GM21576 (cell line): ENCODE data around the gene FAHD2A.
"Not testable (repeated sequence)": the region's sequence is repeated elsewhere in the genome, so short reads cannot be mapped to it uniquely, and the experiment has no call there.

ENCODE experiments used
- ATAC-seq: cut with Tn5 transposase; IDR thresholded peaks from one replicate; pipeline ENCODE4 v1.9.1; 2021; ENCODE audit warnings: mild to moderate bottlenecking, moderate library complexity; ENCODE audit not compliant: unreplicated experiment

The FAHD2A gene, protein sequence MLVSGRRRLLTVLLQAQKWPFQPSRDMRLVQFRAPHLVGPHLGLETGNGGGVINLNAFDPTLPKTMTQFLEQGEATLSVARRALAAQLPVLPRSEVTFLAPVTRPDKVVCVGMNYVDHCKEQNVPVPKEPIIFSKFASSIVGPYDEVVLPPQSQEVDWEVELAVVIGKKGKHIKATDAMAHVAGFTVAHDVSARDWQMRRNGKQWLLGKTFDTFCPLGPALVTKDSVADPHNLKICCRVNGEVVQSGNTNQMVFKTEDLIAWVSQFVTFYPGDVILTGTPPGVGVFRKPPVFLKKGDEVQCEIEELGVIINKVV

DNA sequence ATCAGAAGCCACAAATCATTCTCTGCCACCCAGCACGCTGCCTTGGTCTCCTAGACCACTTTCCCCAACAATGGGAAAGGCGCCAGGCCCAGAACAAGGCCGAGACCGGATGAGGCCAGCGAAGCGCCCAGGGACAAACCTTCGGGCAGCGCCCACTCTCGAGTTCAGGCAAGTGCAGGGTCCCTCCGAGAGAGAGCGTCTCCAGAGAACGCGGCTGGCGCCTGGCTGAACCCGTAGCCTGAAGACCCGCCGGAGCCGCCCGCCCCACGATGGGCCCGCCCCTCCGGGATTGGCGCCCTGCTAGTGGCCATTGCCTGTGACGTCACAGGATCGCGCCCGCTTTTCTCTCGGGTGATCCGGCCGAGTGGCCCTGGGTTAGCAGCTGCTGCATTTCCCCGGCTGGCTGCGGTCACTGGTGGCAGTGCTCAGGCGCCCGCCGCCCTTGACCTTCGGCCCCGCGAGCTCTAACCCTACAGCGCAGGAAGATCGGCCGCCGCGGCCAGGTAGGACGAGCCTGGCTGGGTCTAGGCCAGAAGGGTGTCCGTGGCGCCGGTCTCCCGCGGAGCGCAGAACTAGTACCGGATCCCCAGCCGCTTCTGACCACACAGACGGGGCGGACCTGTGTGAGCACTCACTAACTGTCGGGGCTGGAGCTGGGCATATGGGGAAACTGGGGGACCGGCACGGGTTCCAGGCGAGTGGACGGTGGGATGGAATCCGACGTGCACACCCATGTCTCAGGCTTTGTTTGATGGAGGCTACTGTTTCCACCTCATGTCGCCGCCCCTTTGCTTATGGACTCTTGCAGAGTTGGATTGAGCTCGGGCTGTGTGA is at the start of gene FAHD2A:
Gene FAHD2A (plus strand): TSS at position 339 of the 834 bp plus-strand sequence. CDS start 2,851 bp downstream, outside the sequence.
- peak; percentile 90 for ATAC-seq

DNA sequence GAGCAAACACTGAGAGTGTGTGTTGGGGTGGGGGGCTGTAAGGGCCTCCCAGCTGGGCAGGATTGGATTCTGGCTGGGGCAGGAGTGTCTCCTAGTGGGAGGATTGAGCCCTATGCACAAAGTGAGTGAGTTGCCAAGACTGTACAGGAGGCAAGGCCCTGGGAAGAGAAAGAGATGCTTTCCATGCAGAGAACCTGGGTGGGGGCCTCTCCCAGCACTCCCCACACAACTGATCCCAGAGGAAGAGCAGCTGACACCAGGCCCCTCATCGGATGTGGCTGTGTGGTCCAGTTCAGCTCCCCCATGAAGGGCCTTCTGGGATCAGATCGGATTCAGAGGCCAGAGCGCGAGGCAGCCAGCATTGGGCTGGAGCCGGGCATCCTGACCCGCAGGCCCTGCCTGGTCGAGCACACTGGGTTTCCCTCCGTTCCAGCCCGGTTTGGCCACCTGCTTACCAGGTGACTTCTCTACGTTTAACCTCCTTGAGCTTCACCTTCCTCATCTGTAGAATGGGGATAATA is 49.4 kb upstream of the FAHD2A start:
- no peak for ATAC-seq

DNA sequence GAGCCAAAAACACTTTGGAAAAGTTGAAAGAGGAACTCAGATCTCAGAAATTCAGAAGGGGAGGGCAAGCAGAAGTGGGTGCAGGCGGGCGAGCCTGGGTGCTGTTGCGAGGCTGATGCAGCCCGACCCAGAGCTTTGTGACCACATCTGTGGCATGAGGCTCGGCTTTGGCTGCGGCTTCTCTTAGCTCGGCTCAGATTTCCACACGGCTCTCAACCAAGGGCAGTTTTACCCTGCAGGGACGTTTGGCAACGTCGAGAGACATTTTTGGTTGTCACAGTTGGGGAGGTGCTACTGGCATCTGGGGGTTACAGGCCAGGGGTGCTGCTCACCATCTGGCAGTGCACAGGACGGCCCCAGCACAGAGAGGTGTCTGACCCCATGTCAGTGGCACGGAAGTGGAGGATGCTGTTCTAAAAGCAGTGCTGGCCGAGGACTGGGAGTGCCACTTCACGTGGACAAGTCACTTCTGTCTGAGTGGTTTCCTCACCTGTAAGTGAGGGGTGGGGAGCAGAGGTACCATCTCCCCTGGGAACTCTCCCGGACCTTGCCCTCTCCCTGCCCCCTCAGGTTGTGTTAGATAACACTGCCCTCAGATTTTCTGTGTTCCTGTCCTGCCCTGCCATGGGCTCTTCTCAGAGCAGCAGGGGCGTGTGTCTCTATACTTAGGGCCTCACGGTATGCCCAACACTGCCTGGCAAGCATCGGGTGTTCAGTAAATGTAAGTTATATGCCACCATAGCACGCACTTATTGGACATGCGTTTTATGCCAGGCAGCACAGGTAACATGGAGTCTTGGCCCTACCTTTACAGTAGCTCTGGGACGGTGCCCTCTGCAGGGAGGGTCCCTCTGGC is 48.7 kb upstream of the FAHD2A start:
- ATAC-seq = no peak

DNA sequence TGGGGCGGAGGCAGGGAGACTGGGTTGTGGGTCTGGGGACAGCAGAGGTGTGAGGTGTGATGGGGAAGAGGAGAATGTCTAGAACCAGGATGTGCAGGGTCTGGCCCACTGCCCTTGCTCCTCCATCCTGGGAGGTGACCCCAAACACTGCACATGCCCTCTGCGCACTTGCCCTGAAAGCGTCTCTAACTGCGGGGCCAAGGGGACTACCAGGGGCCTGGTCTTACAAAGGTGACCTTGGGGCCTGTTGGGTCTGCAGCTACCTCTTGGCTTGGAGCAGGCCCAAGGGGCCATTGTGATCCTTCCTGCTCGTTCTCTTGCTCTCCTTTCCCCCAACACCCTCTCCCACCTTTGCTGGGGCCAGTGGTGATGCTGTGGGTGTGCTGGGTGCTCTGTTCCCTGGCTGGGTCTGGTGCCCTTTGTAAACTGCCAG is 48.0 kb upstream of the FAHD2A start:
- no peak for ATAC-seq

DNA sequence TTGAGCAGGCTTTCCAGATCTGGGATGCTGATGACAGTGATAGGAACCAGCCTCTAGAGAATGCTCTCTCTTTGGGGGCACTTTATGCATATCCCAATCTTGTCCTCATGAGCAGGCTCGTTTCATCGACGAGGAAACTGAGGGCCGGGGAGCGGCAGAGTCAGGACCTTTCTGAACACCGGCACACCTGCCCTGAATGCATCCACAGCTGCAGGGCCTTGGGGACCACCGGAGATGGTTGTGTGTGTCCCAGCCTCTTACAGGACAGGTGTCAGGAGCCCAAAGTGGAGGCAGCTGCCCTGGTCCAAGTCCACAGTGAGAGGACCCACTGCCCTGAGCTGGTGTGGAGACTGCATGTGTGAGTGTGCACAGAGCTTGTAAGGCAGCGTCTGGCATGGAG is 47.6 kb upstream of the FAHD2A start:
- ATAC-seq = no peak

DNA sequence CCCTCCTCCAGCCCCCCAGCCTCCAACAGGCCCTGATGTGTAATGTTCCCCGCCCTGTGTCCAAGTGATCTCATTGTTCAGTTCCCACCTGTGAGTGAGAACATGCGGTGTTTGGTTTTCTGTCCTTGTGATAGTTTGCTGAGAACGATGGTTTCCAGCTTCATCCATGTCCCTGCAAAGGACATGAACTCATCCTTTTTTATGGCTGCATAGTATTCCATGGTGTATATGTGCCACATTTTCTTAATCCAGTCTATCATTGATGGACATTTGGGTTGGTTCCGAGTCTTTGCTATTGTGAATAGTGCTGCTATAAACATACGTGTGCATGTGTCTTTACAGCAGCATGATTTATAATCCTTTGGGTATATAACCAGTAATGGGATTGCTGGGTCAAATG is 47.0 kb upstream of the FAHD2A start:
- ATAC-seq = not testable (repeated sequence)

DNA sequence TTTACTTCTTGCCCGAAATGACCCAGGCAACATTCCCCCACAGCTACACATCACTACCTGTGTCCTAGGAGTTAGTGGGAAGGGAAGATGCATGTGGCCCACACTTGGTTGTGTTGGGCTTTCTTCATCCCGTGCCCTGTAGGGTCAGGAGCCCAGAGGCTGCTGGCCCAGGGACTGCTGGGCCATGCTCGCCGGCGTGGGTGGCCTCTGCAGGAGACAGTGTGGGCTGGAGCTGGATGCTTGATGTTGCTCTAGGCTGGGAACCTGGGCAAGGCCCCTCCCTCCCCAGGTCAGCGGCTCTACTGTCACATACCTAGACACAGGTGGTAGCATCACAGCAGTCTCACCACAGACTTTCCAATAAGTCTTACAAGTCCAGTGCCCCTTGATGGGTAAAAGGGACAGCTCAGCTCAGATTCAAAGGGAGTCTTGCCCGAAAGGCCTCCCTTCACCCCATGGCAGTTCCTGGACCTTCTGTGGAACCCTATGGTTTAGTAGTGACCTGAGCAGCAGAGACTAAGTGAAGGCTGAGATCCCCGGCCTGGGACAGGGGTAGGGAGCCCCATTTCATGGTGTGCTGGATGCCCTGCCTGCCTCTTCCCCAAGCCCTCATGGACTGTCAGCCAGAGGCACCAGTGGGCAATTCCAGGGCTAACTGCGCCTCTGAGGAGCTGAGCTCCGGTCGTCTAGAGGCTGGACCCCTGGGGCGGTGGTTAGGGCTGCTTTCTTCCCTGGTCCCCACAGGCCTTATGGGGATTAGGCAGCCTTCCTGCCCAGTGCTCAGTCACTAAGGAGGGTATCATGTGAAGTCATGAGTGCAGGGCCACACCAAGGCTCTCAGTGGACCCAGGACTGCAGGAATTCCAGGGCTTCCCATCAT is 45.4 kb upstream of the FAHD2A start:
- no peak for ATAC-seq

DNA sequence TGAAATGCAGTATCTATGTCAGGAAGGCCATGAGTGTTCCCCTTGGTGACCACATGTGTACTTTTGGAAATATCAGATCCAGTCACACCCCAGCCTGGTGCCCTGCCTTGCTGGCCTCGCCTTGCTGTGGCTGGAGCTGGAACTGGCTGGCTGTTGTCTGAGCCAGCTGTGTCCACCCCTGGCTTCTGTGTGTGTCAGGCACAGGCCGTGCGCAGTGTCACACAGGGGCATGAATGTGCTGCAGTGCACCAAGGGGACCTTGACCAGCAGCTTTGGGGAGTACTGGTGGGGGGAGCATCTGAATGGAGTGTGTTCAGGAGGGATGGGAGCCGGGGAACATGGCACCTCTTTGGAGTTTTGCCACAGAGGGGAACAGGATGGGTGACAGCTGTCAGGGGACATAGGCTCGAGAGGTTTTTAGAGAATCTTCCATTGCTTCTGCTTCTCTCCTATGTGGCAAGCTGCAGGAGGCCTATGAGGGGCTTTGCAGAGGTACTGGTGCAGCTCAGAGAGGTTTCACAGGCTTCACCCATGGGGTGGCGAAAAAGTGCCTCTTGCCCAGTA is 44.7 kb upstream of the FAHD2A start:
- ATAC-seq = no peak

DNA sequence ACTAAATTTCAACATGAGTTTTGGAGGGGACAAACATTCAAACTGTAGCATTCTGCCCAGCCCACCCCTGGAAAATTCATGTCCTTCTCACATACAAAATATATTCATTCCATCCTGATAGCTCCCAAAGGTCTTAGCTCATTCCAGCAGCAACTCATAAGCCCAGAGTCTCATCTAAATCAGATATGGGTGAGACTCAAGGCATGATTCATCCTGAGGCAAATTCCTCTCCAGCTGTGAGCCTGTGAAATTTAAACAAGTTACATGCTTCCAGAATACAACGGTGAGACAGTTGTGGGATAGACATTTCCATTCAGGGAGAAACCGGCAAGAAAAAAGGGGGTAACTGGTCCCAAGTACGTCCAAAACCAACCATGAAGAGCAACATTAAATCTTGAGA is 43.5 kb upstream of the FAHD2A start:
- ATAC-seq = no peak

DNA sequence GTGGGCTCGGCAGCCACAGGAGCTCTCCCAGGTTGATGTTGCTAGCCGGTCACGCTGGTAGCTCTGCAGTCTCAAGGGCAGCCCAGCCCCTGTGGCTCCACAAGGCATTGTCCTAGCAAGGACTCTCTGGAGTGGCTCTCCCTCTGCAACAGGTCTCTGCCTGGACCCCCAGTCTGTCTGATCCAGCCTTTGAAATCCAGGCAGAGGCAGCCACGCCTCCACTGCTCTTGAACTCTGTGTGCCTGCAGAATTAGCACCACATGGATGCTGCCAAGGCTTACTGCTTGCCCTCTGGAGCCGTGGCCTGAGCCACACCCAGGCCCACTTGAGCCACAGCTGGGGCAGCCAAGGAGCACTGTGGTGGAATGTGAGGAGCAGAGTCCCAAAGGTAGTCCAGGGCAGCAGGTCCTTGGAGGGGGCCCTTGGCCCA is 43.0 kb upstream of the FAHD2A start:
- no peak for ATAC-seq

DNA sequence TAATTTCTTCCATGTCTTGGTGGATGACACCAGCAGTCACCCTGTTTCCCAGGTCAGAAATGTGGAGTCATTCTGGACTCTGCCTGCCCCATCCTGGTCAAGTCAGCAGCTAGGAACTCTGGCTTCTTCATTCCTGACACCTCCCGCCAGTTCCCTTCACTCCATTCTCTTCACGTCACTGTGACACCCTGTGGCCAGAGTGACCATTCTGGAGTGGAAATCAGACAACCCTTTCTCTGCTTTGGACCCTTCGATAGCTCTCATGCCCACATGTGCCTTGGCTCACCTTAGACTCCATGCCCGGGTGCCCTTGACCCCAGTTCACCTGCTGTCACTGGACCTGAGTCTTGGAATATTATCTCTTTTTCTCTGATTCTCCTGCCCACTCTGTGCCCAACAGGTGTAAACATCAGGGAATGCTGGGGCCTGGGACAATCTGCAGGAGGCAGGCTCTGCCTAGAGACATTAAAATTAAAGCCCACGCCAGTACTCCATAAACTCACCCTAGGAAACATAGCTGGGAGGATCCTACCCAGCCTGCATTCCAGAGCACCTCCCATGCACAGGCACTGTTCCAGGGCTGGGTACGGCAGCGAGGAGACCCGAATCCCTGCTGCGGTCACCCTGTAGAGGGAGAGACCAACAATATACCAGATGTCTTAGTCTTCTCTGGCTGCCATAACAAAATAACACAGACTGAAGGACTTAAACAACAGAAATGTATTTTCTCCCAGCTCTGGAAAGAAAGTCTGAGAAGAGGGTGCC is 41.1 kb upstream of the FAHD2A start:
- no peak for ATAC-seq

DNA sequence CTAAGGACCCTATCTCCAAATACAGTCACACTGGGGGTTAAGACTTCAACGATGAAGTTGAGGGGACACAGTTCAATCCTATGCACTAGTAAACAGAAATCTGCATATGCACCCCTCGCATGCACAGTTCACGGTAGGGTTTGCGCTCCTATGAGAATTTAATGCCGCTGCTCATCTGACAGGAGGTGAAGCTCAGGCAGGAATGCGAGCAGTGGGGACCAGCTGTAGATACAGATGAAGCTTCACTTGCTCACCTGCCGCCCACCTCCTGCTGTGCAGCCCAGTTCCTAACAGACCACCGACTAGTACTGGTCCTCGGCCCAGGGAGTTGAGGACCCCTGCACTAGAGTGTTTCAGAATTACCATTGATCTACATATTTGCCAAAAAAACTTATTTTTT is 40.0 kb upstream of the FAHD2A start:
- no peak for ATAC-seq

DNA sequence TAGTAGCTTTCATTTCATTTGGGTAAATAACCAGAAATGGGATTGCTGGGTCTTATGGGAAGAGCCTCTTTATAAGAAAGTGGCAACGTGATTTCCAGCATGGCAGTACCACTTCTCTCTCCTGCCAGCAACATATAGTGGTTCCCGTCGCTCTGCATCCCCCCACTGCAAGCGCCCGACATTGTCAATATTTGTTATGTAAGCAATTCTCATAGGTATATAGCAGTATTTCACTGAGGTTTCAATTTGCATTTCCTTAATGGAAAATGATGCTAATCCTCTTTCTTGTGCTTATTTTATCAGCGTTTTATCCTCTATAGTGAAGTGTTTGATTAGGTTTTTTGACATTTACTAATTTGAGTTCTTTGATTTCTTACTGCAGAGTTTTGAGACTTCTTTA is 36.0 kb upstream of the FAHD2A start:
- no peak for ATAC-seq

DNA sequence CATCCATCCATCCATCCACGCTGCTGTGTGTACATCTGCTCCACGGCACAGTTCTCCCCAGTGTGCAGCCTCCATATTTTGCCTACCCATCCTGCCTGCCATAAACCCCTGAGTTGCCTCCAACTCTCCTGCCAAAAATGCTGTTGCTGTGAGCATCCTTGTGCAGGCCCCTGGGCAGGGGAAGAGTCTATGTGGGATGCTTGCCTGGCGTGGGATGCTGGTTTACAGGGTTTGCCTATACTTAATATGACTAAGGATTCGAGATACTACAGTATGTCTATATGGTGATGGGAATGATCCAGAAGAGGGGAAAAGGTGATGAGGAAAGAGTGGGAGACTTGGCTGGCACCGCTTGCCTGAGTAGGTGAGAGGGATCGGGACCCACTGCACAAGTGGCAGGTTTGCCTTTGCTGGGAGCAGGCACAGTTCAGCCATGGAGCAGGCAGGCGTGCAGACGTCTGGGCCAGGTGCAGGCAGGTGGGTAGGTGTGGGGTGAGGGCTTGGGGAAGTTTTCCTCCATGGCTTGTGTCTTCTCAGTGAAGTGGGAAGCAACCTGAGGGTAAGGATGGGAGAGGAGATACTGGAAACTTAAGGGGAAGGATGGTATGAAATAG is 30.2 kb upstream of the FAHD2A start:
- ATAC-seq = no peak

DNA sequence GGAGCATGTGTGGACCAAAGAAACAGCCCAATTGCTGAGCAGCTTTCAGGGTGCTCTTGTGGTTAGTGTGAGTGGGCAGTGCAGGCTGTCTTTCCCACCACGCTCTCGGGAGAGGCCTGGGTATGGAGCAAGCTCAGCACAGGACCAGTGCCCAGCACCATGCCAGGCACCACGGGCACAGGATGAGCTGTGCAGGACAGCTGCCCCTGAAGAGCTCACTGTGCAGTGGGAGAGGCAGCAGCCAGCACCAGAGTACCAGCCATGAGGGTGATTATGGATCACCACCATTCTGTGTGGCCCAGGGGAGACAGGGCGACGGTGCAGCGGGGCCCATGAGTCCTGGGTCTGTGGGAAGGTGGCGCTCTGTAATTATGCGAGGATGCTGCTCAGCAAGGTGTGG is 29.7 kb upstream of the FAHD2A start:
- no peak for ATAC-seq

DNA sequence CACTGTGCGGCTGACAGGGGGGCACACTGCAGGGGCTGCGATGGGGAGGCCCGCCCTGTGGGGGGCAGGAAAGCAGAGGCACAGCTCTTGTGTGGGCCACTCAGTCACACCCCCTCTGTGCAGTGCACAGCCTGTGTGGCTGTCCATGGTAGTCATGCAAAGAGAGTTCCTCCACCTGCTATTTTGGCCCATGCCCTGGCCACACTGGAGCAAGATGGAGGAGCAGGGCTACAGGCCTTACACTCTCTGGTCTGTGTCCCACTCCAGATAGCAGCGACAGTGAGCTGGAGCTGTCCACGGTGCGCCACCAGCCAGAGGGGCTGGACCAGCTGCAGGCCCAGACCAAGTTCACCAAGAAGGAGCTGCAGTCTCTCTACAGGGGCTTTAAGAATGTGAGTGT is 28.5 kb upstream of the FAHD2A start:
- no peak for ATAC-seq

DNA sequence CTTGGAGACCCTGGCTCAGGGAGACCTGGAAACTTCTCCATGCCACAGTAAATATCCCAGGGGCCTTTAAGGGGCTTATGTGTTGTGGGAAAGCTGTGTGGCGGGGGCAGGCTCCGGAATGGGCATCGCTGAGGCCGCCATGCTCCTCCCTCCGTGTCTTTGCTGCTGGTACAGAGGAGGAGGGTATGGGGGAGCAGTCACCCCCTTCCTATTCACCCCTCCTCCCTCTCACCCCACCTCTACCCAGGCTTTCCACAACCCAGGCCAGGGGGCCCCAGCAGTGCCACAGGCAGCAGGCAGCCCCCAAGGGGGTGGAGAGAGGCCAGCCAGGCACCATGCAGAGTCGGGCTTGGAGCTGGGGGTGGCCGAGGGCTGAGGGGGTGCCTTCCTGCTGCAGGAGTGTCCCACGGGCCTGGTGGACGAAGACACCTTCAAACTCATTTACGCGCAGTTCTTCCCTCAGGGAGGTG is 28.0 kb upstream of the FAHD2A start:
- no peak for ATAC-seq

DNA sequence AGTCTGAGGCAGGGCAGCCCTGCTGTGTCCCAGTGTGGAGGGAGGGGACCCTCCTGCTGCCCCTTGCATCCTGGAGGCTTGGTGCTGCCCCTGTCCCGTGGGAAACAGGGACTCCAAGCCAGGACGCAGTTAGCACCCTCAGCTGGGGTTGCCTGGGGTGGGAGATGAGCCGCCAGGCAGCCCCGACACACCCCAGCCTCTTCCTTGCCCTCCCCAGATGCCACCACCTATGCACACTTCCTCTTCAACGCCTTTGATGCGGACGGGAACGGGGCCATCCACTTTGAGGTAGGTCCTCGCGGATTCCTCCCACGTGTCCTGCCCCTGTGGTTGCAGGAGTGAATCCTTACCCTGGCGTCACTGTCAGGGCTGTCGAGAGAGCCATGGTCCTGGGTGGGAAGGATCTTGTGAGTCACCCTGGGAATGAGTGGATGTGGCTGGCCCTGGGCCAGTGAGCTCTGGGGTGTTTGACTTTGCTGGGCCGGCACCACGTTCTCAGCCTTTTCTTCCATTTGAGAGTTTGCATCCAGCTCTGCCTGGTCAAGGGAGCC is 27.5 kb upstream of the FAHD2A start:
- ATAC-seq = no peak
